AG08396 (cell line): ENCODE data around the gene MARK1.
"Not testable (repeated sequence)": the region's sequence is repeated elsewhere in the genome, so short reads cannot be mapped to it uniquely, and the experiment has no call there.

Source experiments
- DNase-seq: peaks from one replicate; pipeline ENCODE4 v3.0.0; 2012; ENCODE audit warnings: low spot score, mixed read lengths

MARK1 gene

GRCh38 chr1:220529521-220530020, 1.6 kb downstream of the MARK1 start:
- no peak for DNase-seq

GRCh38 chr1:220533504-220534109, 5.7 kb downstream of the MARK1 start:
- DNase-seq: no peak

DNA sequence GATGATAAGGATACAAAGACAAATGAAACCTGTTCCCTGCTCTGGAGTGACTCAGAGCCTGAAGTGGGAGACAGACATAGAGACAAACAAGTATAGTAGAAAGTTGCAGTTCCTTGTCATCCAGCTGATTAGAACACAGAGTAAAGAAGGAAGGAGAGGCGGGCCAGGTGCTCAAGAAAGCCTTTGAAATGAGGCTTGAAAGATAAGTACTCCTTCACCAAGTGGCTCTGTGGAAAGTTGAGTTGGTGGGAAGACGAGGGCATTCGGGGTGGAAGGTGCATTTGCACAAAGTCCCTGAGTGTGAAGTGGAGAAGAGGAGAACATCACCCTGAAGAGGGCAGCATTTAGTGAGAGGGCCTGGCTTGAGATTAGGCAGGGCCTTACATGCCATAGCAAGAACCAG, 17.0 kb downstream of the MARK1 start:
- DNase-seq: peak; percentile 12

GRCh38 chr1:220550811-220551399, 23.0 kb downstream of the MARK1 start:
- DNase-seq: no peak

GRCh38 chr1:220551718-220552117, 23.8 kb downstream of the MARK1 start:
- no peak for DNase-seq

GRCh38 chr1:220552672-220553260, 24.8 kb downstream of the MARK1 start:
- DNase-seq: no peak

DNA sequence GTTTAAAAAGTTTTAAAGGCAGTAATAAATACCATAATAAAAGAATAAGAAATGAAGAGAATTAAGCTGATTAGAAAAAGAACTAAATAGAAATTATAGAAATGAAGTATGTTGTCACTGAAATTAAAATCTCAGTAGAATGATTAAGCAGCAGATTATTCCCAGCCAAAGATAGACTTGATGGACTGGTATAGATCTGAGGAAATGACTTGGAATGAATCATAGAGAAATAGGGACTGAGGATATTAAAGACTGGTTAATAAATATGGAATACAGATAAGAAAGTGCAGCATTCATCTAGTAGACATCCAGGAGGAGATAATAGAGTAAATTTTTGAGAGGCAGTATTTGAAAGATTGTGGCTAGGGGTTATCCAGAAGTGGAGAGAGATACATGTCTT, 28.7 kb downstream of the MARK1 start:
- no peak for DNase-seq

DNA sequence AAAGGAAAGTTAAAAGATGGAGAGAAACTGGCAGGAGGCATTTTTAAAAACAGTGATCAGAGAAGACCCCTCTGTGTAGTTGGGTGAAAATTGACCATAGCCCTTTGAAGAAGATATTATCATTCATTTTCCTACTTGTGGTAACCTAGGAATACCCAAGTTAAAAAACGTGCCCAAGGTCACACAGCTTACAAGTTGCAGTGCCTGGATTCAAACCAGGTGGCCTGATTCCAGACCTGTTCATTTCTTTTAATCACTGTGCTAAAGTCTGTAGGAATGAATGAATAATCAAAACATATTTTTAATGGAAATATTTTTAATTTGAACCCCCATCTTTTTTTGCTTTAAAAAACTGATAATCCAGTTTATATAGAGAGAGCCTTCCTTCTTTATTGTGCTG, 35.6 kb downstream of the MARK1 start:
- no peak for DNase-seq

DNA sequence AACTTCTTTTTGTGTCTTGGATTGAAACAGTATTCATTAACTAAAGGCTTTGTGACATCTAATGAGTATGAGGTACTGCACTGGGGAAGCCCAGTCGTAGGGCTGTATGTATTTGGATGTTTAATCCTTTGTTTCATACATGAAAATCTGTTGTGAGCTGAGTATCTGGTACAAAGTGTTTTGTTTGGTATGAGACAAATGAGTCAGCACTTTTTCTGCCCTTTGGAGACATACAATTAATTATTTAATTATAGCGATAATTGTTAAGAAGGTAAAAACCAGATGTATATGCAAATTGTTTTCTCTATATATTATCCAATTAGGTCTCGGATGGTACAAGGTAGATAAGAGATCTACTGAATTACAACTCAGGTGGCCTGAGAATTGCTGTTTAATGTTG, 36.3 kb downstream of the MARK1 start:
- DNase-seq: no peak

- no peak for DNase-seq
These were observed 37.7 kb downstream of the MARK1 start for GRCh38 chr1:220565670-220566069.

- no peak for DNase-seq
These were observed 38.9 kb downstream of the MARK1 start for GRCh38 chr1:220566869-220567268.

DNA sequence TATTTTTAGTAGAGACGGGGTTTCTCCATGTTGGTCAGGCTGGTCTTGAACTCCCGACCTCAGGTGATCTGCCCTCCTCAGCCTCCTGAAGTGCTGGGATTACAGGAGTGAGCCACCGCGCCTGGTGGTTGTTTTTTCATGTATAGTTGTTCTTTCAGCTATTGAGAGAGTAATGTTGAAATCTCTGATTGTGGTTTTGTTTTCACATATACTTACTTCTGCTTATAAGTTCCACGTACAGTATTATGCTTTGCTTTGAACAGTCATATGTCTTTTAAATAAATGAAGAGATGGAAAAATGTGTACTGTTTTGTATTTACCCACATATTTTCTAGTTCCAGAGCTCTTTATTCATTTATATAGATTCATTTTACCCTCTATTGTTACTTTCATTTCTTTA, 44.5 kb downstream of the MARK1 start:
- DNase-seq: no peak

GRCh38 chr1:220573836-220574235, 45.9 kb downstream of the MARK1 start:
- no peak for DNase-seq

DNA sequence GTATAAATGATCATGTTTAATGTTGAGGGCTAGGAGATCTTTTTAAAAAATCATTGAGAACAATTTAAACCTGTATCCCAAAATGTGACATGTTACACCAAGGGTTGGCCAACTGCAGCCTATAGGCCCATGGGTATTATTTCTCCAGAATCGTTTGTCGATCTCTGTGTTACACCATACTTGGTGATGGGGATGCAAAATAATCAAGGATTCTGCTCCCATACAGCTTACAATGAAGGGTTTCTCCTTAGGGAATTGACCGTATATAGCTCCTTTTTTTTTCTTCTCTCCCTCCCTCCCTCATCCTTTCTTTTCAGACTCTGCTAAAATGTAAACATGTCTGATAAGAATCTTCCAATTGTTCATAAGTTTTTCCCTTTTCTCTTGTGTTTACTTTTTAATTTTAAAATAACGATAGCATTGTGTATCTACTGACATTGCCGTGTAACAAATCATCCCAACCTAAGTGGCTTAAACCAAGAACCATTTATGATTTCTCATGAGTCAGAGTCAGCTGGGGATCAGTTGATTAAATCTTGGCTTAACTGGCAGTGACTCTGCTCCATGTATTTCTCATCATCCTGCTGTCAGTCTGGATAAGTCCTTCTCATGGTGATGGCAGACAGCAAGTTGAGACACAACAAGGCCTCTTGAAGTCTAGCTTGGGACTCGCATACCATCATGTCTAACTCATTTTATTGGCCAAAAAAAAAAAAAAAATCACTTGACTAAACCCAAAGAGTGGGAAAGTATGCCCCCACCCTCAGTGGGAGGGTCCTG, 48.0 kb downstream of the MARK1 start:
- no peak for DNase-seq

DNA sequence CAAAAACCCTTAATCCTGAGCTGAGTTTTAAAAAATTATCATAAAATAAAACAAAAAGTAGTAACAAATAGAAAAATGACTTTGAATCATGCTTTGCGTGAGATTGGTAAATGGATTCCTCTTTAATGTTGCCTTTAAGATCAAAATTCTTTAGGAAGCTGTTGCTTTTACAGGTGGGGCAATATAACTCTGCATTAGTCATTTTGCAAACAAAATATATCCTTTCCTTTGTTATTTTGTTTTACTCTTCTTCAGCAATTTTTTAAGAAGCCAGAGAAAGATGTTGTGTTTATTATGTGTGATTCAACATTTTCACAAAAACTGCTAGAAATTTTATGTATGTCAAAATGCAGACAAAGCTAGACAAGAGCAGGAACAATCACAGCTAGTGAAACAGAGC, 50.0 kb downstream of the MARK1 start:
- DNase-seq: no peak

DNA sequence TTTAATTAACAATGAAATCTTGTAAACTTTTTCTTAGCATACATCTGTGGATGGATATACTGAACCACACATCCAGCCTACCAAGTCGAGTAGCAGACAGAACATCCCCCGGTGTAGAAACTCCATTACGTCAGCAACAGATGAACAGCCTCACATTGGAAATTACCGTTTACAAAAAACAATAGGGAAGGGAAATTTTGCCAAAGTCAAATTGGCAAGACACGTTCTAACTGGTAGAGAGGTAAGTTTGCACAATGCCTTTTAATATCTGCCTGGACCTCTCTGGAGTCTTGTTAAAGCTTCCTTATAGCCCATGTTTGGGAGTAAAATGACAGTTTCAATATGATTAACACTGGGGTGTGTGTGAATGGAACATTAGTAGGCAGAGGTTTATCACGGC, 51.4 kb downstream of the MARK1 start:
- DNase-seq: no peak

DNA sequence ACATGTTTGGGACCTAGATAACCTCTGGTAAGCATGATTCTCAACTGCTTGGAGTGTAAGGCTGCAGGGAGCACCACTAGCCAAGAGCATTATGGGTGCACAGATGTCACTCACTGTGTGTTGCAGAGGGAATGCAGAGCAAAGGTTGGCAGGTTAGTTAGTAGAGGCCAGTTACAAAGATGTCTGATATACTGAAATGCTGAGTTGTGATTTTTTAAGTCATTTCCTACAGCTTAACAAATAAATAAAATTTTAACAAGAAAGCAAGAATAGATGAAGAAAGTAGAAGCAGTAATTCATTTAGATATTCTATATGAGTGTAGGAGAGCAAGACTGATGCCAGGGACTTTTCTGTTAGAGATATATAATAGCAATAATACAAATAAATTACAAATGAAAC, 64.8 kb downstream of the MARK1 start:
- DNase-seq: no peak

- no peak for DNase-seq
These were observed 66.4 kb downstream of the MARK1 start for GRCh38 chr1:220594356-220594755.

- no peak for DNase-seq
These were observed 67.2 kb downstream of the MARK1 start for GRCh38 chr1:220595179-220595578.

DNA sequence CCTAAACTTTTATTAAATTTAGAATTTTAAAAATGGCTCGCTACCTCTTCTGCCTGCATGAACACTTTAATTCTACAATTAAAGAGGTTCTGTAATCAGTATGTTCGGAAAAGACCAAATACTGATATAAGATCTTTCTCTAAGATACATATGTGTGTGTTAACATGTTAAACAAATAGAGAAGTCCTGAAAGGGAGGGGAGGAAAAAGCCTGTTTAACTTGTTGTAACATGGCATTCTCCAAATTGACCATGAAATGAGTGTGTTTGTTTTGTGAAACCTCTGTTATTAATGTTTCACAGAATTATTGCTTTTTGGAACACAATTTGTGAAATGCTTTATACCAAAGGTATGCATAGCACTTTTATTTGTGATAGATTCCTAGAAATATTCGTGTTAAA, 77.0 kb downstream of the MARK1 start:
- no peak for DNase-seq

GRCh38 chr1:220605651-220606050, 77.7 kb downstream of the MARK1 start:
- not testable (repeated sequence) for DNase-seq

DNA sequence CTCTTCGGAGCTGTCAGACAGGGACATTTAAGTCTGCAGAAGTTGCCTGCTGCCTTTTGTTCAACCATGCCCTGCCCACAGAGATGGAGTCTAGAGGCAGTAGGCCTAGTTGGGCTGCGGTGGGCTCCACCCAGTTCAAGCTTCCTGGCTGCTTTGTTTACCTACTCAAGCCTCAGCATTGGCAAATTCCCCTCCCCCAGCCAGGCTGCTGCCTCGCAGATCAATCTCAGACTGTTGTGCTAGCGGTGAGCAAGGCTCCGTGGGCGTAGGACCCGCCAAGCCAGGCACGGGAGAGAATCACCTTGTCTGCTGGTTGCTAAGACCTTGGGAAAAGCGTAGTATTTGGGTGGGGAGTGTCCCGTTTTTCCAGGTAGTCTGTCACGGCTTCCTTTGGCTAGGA, 83.2 kb downstream of the MARK1 start:
- DNase-seq: not testable (repeated sequence)

DNA sequence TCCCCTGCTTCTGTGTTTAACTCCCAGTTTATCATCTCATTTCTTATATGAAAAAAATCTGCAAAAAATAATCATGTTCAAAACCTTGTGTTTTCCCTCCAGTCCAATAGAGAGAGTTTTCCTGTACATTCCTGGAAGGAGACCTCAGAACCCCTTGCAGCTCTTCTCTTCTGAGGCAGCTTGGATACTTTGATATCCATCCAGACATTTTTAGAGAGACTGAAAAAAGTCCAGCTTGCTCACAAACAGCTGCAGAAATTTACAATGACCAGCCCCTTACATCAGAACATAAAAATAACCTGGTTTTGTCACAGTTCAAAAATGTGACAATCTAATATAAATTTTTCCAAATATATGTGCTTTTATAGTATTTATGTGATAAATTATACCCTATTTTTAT, 88.9 kb downstream of the MARK1 start:
- DNase-seq: no peak
